Colonic mucosa (tissue), 4 donors: ENCODE measurements around the gene VSTM2B. TPM values are rescaled to one million over a fixed set of nuclear protein-coding genes. Genes with fewer than 3 reads are reported as not detected.
"Not testable (repeated sequence)": the region's sequence is repeated elsewhere in the genome, so short reads cannot be mapped to it uniquely, and the experiment has no call there.

Experiments
- DNase-seq: peaks from one replicate; pipeline ENCODE4 v3.0.0-alpha.2; 2020
- H3K27ac ChIP-seq: fragments of 200-600 bp; one replicate; pipeline ENCODE4 v1.8.0; 2021
- H3K27me3 ChIP-seq: fragments of 200-600 bp; one replicate; pipeline ENCODE4 v1.8.0; 2021
- H3K36me3 ChIP-seq: fragments of 200-600 bp; one replicate; pipeline ENCODE4 v1.8.0; 2021
- H3K4me1 ChIP-seq: fragments of 200-600 bp; one replicate; pipeline ENCODE4 v1.8.0; 2021; ENCODE audit warnings: mild to moderate bottlenecking
- H3K4me3 ChIP-seq: fragments of 200-600 bp; one replicate; pipeline ENCODE4 v1.8.0; 2021
- H3K9ac ChIP-seq, 2 donors: one replicate each; pipeline ENCODE4 v1.7.0; 2013; ENCODE audit warnings: control low read depth in 2 of 2, low read depth in 2 of 2, low read length in 2 of 2
- H3K9me3 ChIP-seq: fragments of 200-600 bp; one replicate; pipeline ENCODE4 v1.8.0; 2021
- intact Hi-C: fragments of 100-400 bp; cut with DNase I; formaldehyde crosslinking; loops from one replicate; pipeline ENCODE4 v1.14.1; 2022
- total RNA-seq, 2 donors: library from RNA; stranded (reverse); fragmentation: NEBNext Ultra II Directional in 1 of 2; extraction: Animal tissue kit (Norgen Biotek cat#: 25700) in 1 of 2; gene quantifications; one replicate each; pipeline ENCODE4 v1.2.1, GENCODE V29; 2021
- TF ChIP-seq, protein P1 (sequence below): fragments of 200-600 bp; IDR thresholded peaks from one replicate; pipeline ENCODE4 v1.8.0; 2022; ENCODE audit warnings: antibody characterized with exemption, mild to moderate bottlenecking
- donor health status: healthy.
- donor health status: DM: no; HTN: no; CAD: no.
- donor health status: DM: no; HTN: no; CAD: no.

Gene VSTM2B
- total RNA-seq, 2 donors from 2014 or later = not detected

DNA sequence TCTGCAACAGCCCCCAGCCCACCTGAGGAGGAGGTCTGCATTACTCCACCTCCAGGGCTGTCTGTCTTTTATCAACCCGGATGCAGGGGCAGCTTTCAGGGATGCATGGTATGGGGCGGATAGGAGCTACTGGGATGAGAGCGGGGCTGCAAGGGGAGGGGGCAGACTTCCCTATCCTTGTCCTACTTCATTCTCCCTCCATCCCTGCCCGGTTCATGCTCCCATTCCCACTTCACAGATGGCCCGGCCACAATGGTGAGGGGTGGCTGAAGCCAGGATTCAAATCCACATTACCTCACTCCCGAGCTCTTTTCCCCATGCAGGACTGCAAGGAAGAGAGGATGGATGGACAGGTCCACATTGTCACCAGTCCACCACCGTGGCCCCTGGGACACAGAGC is 40.5 kb upstream of the VSTM2B start:
- no peaks in the 10 kb centered on the region for H3K9me3 ChIP-seq
- no peaks in the 10 kb centered on the region for H3K36me3 ChIP-seq
- no peaks in the 10 kb centered on the region for H3K27me3 ChIP-seq
- H3K27ac ChIP-seq = no peak overlapping the region
- intact Hi-C loops = no loop called here
- H3K4me1 ChIP-seq = no peaks in the 10 kb centered on the region
- H3K9ac ChIP-seq = no peak overlapping the region
- no peak for DNase-seq
- TF ChIP-seq, protein P1, sequence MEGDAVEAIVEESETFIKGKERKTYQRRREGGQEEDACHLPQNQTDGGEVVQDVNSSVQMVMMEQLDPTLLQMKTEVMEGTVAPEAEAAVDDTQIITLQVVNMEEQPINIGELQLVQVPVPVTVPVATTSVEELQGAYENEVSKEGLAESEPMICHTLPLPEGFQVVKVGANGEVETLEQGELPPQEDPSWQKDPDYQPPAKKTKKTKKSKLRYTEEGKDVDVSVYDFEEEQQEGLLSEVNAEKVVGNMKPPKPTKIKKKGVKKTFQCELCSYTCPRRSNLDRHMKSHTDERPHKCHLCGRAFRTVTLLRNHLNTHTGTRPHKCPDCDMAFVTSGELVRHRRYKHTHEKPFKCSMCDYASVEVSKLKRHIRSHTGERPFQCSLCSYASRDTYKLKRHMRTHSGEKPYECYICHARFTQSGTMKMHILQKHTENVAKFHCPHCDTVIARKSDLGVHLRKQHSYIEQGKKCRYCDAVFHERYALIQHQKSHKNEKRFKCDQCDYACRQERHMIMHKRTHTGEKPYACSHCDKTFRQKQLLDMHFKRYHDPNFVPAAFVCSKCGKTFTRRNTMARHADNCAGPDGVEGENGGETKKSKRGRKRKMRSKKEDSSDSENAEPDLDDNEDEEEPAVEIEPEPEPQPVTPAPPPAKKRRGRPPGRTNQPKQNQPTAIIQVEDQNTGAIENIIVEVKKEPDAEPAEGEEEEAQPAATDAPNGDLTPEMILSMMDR = no peak
- H3K4me3 ChIP-seq = no peak overlapping the region

DNA sequence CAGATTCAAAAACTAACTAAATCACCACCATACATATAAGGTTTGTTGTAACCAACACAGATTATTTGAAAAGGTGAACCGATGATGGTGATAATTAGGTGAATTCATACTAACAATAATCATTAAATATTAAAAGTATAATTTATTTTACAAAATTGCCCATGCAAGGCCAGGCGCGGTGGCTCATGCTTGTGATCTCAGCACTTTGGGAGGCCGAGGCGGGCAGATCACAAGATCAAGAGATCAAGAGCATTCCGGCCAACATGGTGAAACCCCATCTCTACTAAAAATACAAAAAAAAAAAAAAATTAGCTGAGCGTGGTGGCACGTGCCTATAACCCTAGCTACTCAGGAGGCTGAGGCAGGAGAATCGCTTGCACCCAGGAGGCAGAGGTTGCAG is 38.8 kb upstream of the VSTM2B start:
- H3K27ac ChIP-seq, DNase-seq, H3K4me3 ChIP-seq, H3K9ac ChIP-seq, H3K36me3 ChIP-seq, H3K9me3 ChIP-seq, H3K4me1 ChIP-seq, intact Hi-C loops, H3K27me3 ChIP-seq: not testable (repeated sequence)

DNA sequence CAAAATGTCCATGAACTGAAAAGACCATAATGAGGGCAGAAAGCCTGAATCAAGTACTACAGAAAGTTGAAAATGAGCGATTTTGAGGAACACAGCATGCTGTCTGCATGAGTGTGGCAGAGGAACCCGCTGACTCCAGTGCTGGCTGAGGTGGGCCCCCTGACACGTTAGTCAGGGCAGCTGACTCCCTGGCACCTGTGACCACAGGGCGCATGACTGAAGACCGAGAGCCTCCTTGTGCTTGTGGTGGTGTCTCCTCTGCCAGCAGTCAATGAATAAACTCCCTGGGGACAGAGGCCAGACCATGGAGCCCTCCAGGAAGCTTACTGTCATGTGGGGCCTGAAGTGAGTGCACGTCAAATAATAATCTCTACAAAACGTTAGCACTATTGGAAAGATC is 38.4 kb upstream of the VSTM2B start:
- H3K9me3 ChIP-seq = no peaks in the 10 kb centered on the region
- DNase-seq = no peak
- intact Hi-C loops = no loop called here

DNA sequence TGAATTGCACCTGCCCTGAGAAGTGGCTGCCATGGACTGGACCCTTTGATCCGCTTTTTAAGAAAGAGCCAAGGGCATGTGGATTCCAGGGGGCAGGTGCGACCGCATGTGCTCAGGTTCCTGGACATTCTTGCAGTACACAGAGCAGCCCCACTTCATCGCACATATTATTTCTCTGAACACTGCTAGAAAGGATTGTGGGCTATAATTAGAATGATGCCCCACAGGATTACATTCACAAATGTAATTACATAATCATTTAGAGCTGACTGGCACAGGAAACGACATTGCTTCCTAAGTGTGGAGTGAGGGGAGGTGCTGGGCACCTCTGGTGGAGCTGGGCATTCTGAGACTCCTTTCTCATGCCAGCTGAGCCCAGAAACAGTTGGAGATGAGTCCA is 37.5 kb upstream of the VSTM2B start:
- TF ChIP-seq, protein P1 = no peak
- H3K9me3 ChIP-seq = no peaks in the 10 kb centered on the region
- H3K27me3 ChIP-seq = no peaks in the 10 kb centered on the region
- no peak overlapping the region for H3K4me3 ChIP-seq
- intact Hi-C loops = no loop called here
- H3K4me1 ChIP-seq = no peaks in the 10 kb centered on the region
- no peak overlapping the region for H3K27ac ChIP-seq
- H3K36me3 ChIP-seq = no peaks in the 10 kb centered on the region
- H3K9ac ChIP-seq = no peak overlapping the region
- no peak for DNase-seq

More for the DNA sequence above, 38.4 kb upstream of the VSTM2B start:
- no peak overlapping the region for H3K27ac ChIP-seq
- no peaks in the 10 kb centered on the region for H3K4me1 ChIP-seq
- H3K27me3 ChIP-seq = no peaks in the 10 kb centered on the region
- H3K4me3 ChIP-seq = no peak overlapping the region
- H3K36me3 ChIP-seq = no peaks in the 10 kb centered on the region
- H3K9ac ChIP-seq = no peak overlapping the region
- TF ChIP-seq, protein P1 = no peak

DNA sequence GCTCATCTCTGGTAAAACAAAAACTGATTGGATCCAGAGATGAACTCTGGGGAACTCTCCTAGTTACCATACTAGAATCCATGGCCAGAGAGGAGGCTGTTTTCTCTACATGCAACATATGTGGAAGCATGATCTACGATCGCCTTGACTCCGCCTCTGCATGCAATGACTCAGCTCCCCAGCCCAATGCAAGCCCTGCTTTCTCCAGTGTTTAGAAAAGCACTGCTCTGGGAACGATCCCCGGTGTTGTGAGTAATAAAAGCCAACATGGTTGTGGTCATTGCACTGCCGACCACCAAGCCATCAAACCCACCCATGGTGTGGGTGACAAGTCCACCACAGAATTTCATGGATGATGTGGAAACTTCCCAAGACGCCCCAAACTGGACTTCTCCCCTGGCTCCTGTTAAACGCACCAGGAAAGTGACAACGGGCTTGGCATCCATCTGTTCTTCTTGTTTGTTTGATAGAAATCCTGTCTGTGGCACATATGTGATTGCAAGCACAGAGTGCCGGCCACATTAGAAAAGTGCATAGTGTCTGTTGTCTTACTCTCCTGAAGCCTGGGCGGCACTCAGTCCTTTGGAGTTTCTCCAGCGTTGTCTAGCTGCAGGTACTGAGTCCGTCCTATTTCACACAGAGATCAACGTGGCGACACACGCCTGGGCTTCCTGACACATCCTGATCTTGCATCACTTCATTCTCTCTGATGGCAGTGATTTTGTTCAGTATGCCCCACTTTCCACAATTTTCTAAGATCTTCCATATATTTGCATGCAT is 36.4 kb upstream of the VSTM2B start:
- no peaks in the 10 kb centered on the region for H3K36me3 ChIP-seq
- H3K4me1 ChIP-seq = no peaks in the 10 kb centered on the region
- TF ChIP-seq, protein P1 = no peak
- no peak overlapping the region for H3K4me3 ChIP-seq
- no peak overlapping the region for H3K27ac ChIP-seq
- no peak for DNase-seq
- intact Hi-C loops = no loop called here
- no peak overlapping the region for H3K9ac ChIP-seq
- H3K9me3 ChIP-seq = no peaks in the 10 kb centered on the region
- H3K27me3 ChIP-seq = no peaks in the 10 kb centered on the region

DNA sequence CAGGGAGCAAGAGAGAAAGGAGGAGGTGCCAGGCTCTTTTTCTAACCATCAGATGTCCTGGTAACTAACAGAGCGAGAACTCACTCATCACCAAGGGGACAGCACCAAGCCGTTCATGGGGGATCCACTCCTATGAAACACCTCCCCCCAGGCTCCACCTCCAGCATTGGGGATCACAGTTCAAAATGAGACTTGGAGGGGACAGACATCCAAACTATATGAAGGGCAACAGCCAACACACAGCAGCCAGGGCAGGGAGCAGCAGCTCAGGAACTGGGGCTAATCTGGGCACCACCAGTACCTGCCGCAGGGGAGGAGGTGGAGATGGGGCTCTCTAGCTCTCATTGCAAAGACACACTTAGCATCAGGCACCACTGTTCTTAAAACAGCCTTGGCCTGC is 34.3 kb upstream of the VSTM2B start:
- DNase-seq = no peak
- Histone ChIP-seq H3K27ac (no peak overlapping the region), H3K36me3 (no peaks in the 10 kb centered on the region), H3K9ac (no peak overlapping the region), H3K4me3 (no peak overlapping the region), H3K27me3 (no peaks in the 10 kb centered on the region), H3K4me1 (no peaks in the 10 kb centered on the region), H3K9me3 (no peaks in the 10 kb centered on the region)
- TF ChIP-seq, protein P1 = no peak
- intact Hi-C loops = no loop called here
